ENCODE results near the gene RBM27. TPM values are rescaled to one million over a fixed set of nuclear protein-coding genes. Genes with fewer than 3 reads are reported as not detected.
"Not testable (repeated sequence)": the region's sequence is repeated elsewhere in the genome, so short reads cannot be mapped to it uniquely, and the experiment has no call there.

RBM27 gene
- total RNA-seq, 2 donors from 2014 or later, result 8.6 to 8.9 TPM

DNA sequence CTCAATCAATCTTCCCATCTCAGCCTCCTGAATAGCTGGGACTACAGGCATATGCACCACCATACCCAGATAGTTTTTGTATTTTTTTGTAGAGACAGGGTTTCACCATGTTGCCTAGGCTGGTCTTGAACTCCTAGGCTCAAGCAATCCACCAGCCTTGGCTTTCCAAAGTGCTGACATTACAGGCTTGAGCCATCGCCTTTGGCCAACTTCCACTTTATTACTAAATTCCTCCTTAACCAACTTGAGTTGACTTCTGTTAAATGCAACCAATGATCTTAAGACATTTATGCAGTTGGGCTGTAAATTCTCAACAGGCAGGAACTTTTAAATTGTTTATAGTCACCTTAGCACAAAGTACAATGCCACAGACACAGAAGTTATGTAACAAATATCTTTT lies 23.7 kb upstream of the RBM27 start:
- Histone ChIP-seq H3K4me3 (no peak overlapping the region), H3K27ac (no peak overlapping the region), H3K36me3 (replicated peaks in 1 of 2; ENCODE audit: insufficient read depth in 1 of 2, low read depth in 2 of 2) (peaks cover 0 to 2% of the 10 kb centered on the region in 2 donors), H3K9me3 (no peaks in the 10 kb centered on the region), H3K4me1 (peaks cover 20% of the 10 kb centered on the region), H3K27me3 (no peaks in the 10 kb centered on the region)
- ATAC-seq (no peak), DNase-seq (no peak)
- intact Hi-C loops (cut with DNase I), result no loop called here
- 83 to 91% methylated on average over 1 of the region's 1 CpG for WGBS, 2 donors
- TF ChIP-seq CTCF (IDR thresholded peaks at IDR 0.05) (no peak), POLR2A (IDR thresholded peaks at IDR 0.05) (no peak)

DNA sequence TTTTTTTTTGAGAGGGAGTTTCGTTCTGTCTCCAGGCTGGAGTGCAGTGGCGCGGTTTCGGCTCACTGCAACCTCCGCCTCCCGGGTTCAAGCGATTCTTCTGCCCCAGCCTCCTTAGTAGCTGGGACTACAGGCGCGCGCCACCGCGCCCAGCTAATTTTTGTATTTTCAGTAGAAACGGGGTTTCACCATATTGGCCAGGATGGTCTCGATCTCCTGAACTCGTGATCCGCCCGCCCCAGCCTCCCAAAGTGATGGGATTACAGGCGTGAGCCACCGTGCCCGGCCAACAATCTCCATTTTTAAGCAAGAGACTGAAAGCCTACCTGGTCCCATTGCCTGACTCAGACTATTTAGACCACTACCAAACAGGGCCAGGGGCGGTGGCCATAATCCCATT lies 20.0 kb upstream of the RBM27 start:
- H3K4me3 ChIP-seq; DNase-seq; H3K27me3 ChIP-seq; intact Hi-C loops (cut with DNase I); H3K36me3 ChIP-seq (replicated peaks in 1 of 2; ENCODE audit: insufficient read depth in 1 of 2, low read depth in 2 of 2); H3K9me3 ChIP-seq; ATAC-seq: not testable (repeated sequence)
- peak overlapping the region in 3 of 4 donors; percentile 68 to 91 (median 83) for H3K27ac ChIP-seq
- peaks cover 20% of the 10 kb centered on the region for H3K4me1 ChIP-seq
- WGBS, 2 donors, result 89 to 93% methylated on average over 21 of the region's 21 CpGs

DNA sequence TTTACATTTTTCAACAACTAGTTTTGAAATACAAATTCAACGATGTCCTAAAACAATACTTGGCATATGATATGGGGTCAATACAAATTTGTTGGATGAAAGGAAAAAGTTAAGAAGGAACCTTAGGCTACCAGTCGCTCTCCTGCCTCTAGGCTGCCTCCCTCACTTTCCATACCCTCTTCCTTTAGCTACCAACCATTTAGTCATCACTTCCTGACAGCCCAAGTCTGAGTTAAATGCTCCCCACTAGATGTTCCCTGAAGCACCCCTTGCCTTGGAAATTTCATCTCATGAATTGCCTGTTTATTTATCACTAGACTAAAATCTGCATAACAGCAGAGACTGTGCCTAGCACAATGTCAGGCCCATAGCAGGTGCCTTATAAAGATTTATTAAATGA lies 18.2 kb upstream of the RBM27 start:
- peaks cover 17% of the 10 kb centered on the region for H3K4me1 ChIP-seq
- H3K36me3 ChIP-seq (replicated peaks in 1 of 2; ENCODE audit: insufficient read depth in 1 of 2, low read depth in 2 of 2), result no peaks in the 10 kb centered on the region
- TF ChIP-seq CTCF (IDR thresholded peaks at IDR 0.05) (no peak), POLR2A (IDR thresholded peaks at IDR 0.05) (no peak)
- WGBS, 2 donors, result 68 to 79% methylated on average over 2 of the region's 2 CpGs
- H3K27ac ChIP-seq, result no peak overlapping the region
- ATAC-seq (no peak), DNase-seq (no peak)
- H3K4me3 ChIP-seq, result no peak overlapping the region
- H3K9me3 ChIP-seq, result no peaks in the 10 kb centered on the region
- intact Hi-C loops (cut with DNase I), result no loop called here
- H3K27me3 ChIP-seq, result no peaks in the 10 kb centered on the region

GRCh38 chr5:146188358-146188757 lies 15.0 kb upstream of the RBM27 start:
- 70 to 79% methylated on average over 1 of the region's 1 CpG for WGBS, 2 donors
- DNase-seq (no peak), ATAC-seq (no peak)
- no peaks in the 10 kb centered on the region for H3K27me3 ChIP-seq
- no peak overlapping the region for H3K4me3 ChIP-seq
- H3K9me3 ChIP-seq, result no peaks in the 10 kb centered on the region
- intact Hi-C loops (cut with DNase I), result no loop called here
- TF ChIP-seq POLR2A (IDR thresholded peaks at IDR 0.05) (no peak), CTCF (IDR thresholded peaks at IDR 0.05) (no peak)
- H3K27ac ChIP-seq, result no peak overlapping the region
- H3K4me1 ChIP-seq, result peaks cover 2% of the 10 kb centered on the region
- no peaks in the 10 kb centered on the region for H3K36me3 ChIP-seq (replicated peaks in 1 of 2; ENCODE audit: insufficient read depth in 1 of 2, low read depth in 2 of 2)

DNA sequence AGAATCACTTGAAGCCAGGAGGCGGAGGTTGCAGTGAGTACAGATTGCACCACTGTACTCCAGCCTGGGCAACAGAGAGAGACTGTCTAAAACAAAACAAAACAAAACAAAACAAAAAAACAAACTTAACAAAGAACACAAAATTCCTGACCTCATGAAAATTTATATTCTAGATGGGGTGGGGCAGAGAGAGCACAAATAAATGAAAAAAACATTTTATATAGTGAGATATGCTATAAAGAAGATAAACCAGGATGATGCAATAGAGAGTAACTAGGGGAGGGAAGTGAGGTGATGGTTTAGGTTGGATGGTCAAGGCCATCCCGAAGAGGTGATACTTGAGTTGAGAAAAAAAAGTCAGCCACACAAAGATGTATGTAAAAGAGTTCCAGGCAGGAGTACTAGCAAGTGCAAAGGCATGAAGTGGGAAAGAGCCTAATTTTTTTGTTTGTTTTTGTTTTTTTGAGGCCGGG lies 10.8 kb upstream of the RBM27 start:
- ATAC-seq (no peak), DNase-seq (no peak)
- Histone ChIP-seq H3K27me3 (no peaks in the 10 kb centered on the region), H3K36me3 (replicated peaks in 1 of 2; ENCODE audit: insufficient read depth in 1 of 2, low read depth in 2 of 2) (no peaks in the 10 kb centered on the region), H3K9me3 (no peaks in the 10 kb centered on the region), H3K4me3 (no peak overlapping the region), H3K4me1 (no peaks in the 10 kb centered on the region), H3K27ac (no peak overlapping the region)
- intact Hi-C loops (cut with DNase I), result no loop called here
- 68 to 70% methylated on average over 3 of the region's 3 CpGs for whole genome bisulfite sequencing, 2 donors
- TF ChIP-seq POLR2A (IDR thresholded peaks at IDR 0.05), result no peak
- TF ChIP-seq CTCF (IDR thresholded peaks at IDR 0.05), result no peak

Measured in body of pancreas (tissue), 4 donors.